ENCODE measurements around the gene CCDC192.

GRCh38 chr5:127933348-127933747 lies 230.2 kb downstream of the CCDC192 start:
- TF ChIP-seq CTCF (IDR thresholded peaks at IDR 0.05): no peak
- no peak for TF ChIP-seq POLR2A (IDR thresholded peaks at IDR 0.05)
